ENCODE measurements around the gene PIK3C2G. TPM values are rescaled to one million over a fixed set of nuclear protein-coding genes. Genes with fewer than 3 reads are reported as not detected.
A peak's percentile ranks its signal among the peaks of the same experiment; 100 is the strongest.

Gene PIK3C2G
- total RNA-seq, 1 donor from 2014 or later, result 2.7 TPM

DNA sequence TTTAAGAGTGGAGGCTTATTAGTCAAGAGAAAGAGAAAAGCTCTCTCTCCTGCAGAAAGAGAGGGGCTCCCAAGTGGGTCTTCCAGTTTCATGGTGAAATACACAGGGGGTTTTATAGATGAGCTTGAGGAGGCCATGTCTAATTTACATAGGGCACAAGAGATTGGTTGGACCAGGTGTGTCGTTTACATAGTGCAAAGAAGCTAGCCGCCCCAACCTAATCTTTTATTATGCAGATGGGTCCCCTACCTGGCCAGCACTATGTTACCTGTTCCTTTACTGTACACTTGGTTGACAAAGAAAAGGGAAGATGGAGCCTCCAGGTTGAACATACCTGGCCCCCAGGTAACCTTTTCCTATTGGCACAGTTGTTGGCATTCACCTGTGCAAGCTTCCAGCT, 195.0 kb downstream of the PIK3C2G start:
- TF ChIP-seq, protein P1, sequence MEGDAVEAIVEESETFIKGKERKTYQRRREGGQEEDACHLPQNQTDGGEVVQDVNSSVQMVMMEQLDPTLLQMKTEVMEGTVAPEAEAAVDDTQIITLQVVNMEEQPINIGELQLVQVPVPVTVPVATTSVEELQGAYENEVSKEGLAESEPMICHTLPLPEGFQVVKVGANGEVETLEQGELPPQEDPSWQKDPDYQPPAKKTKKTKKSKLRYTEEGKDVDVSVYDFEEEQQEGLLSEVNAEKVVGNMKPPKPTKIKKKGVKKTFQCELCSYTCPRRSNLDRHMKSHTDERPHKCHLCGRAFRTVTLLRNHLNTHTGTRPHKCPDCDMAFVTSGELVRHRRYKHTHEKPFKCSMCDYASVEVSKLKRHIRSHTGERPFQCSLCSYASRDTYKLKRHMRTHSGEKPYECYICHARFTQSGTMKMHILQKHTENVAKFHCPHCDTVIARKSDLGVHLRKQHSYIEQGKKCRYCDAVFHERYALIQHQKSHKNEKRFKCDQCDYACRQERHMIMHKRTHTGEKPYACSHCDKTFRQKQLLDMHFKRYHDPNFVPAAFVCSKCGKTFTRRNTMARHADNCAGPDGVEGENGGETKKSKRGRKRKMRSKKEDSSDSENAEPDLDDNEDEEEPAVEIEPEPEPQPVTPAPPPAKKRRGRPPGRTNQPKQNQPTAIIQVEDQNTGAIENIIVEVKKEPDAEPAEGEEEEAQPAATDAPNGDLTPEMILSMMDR (IDR thresholded peaks at IDR 0.05; ENCODE audit: unreplicated experiment), result no peak
- Mint-ChIP-seq H3K4me3 (no peak overlapping the region), H3K27ac (no peak overlapping the region), H3K36me3 (peaks cover 6% of the 10 kb centered on the region), H3K27me3 (ENCODE audit: low read depth) (no peaks in the 10 kb centered on the region), H3K9me3 (peaks cover 14% of the 10 kb centered on the region), H3K4me1 (no peaks in the 10 kb centered on the region)
- DNase-seq (ENCODE audit: low spot score in 2 of 2, unreplicated experiment in 2 of 2), result no peak

DNA sequence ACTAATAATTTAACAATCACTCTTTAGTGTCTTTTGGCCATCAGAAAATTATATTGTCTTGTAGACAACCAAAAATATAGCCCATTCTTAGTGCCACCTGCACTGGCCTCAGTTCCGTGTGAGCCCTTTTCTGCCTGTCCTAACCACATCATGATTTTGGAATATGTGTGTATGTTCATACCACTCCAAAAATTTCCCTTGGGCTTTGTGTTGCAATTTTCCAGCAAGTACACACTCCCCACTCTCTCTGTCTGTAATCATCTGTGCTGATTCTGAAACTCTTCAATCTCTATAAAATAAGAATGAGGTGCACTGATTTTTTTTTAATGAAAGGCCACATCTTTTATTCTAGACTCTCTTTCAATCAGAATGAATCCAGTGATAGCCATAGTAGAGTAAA, 196.0 kb downstream of the PIK3C2G start:
- TF ChIP-seq, protein P1 (IDR thresholded peaks at IDR 0.05; ENCODE audit: unreplicated experiment), result no peak
- H3K9me3 Mint-ChIP-seq, result peaks cover 6% of the 10 kb centered on the region
- no peak overlapping the region for H3K27ac Mint-ChIP-seq
- peaks cover under 1% of the 10 kb centered on the region for H3K4me1 Mint-ChIP-seq
- H3K36me3 Mint-ChIP-seq, result peaks cover 1% of the 10 kb centered on the region
- no peak for DNase-seq (ENCODE audit: low spot score in 2 of 2, unreplicated experiment in 2 of 2)
- no peaks in the 10 kb centered on the region for H3K27me3 Mint-ChIP-seq (ENCODE audit: low read depth)
- H3K4me3 Mint-ChIP-seq, result no peak overlapping the region

DNA sequence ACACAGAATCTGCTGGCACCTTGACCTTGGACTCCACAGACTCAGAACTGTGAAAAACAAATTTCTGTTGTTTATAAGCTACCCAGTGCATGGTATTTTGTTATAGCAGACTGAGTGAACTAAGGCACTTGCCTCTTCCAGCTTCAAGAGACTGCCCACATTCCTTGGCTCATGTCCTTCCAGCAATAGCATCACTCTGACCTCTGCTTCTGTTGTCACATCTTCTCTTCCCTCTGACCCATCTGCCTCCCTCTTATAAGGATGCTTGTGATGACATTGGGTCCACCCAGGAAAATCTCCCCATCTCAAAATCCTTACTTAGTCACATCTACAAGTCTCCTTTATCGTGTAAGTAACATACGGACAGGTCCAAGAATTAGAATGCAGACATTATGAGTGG, 200.4 kb downstream of the PIK3C2G start:
- Mint-ChIP-seq H3K4me1 (peaks cover 4% of the 10 kb centered on the region), H3K9me3 (no peaks in the 10 kb centered on the region), H3K4me3 (no peak overlapping the region), H3K27ac (no peak overlapping the region), H3K36me3 (no peaks in the 10 kb centered on the region), H3K27me3 (ENCODE audit: low read depth) (no peaks in the 10 kb centered on the region)
- DNase-seq (ENCODE audit: low spot score in 2 of 2, unreplicated experiment in 2 of 2), result no peak
- TF ChIP-seq, protein P1 (IDR thresholded peaks at IDR 0.05; ENCODE audit: unreplicated experiment), result no peak

DNA sequence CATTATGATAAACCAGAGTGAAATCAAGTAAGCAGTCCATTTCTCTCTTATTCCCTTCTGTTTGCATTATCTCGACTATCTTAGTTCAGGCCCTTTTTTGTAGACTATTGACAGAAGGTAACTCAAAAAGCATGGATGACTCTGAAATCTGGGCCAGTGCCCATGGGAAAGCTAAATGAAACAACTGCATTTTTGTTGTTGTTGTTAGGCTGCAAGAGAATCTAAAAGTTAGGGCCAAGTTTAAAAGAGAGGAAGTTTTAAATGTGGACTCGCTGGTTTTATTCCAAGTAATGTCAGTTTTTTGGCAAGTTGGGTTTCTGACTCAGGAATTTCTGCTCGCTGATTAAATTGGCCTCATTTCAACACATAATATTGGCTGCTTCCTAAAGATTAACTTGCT, 201.1 kb downstream of the PIK3C2G start:
- Mint-ChIP-seq H3K4me1 (peaks cover 4% of the 10 kb centered on the region), H3K27me3 (ENCODE audit: low read depth) (no peaks in the 10 kb centered on the region), H3K4me3 (no peak overlapping the region), H3K27ac (peak overlapping the region; percentile 44), H3K36me3 (no peaks in the 10 kb centered on the region), H3K9me3 (no peaks in the 10 kb centered on the region)
- DNase-seq (ENCODE audit: low spot score in 2 of 2, unreplicated experiment in 2 of 2), result no peak
- TF ChIP-seq, protein P1 (IDR thresholded peaks at IDR 0.05; ENCODE audit: unreplicated experiment), result no peak

DNA sequence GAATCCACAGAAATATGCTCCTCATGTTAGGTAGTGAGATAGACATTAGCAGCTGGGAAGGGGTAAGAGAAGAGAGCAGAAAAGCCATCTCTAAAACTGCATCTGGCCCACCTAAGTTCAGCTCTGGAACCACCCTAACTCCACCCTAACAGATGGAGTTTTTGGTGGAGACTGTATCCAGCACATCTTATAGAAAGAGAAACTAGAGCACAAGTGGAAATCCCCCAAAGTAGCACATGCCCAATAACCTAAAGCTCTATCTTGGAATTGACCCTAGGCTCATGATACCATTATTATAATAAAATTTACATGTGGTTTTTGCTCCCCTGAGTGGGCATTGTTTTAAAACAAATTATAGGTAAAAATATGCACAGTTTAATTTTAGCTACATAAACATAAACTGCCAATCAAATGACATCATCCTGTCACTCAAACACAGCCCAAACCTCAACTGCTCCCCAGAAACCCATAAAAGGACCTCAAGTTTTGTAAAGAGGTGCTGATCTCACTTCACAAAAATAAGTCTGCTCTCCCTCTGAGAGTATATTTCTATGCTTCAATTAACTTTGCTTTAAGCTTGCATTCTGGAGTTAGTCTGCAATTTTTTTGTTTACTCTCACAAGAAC, 206.4 kb downstream of the PIK3C2G start:
- Mint-ChIP-seq H3K27ac (no peak overlapping the region), H3K9me3 (no peaks in the 10 kb centered on the region), H3K4me3 (no peak overlapping the region)

More for the DNA sequence above, 206.4 kb downstream of the PIK3C2G start:
- no peaks in the 10 kb centered on the region for H3K36me3 Mint-ChIP-seq
- TF ChIP-seq, protein P1 (IDR thresholded peaks at IDR 0.05; ENCODE audit: unreplicated experiment), result no peak
- DNase-seq (ENCODE audit: low spot score in 2 of 2, unreplicated experiment in 2 of 2), result no peak
- no peaks in the 10 kb centered on the region for H3K4me1 Mint-ChIP-seq
- H3K27me3 Mint-ChIP-seq (ENCODE audit: low read depth), result peaks cover 4% of the 10 kb centered on the region

All from mesothelial cell of epicardium (in vitro differentiated cells).